Stimulated activated CD8-positive, alpha-beta memory T cell treated with anti-CD3 and anti-CD28 coated beads, Interleukin-7, amount 100 ng/mL, for 48 hours (primary cell): Measurements from ENCODE around the gene TBC1D22A.

Source experiments
- DNase-seq, 2 donors: peaks; one replicate each; pipeline ENCODE4 v3.0.0-alpha.2; 2020; ENCODE audit warnings: low read depth in 1 of 2; ENCODE audit errors: extremely low read depth in 1 of 2

TBC1D22A gene

GRCh38 chr22:46752286-46752987, 10.0 kb upstream of the TBC1D22A start:
- DNase-seq, result no peak

GRCh38 chr22:46752988-46753310, 9.5 kb upstream of the TBC1D22A start:
- no peak for DNase-seq

GRCh38 chr22:46753360-46753759, 9.1 kb upstream of the TBC1D22A start:
- no peak for DNase-seq

- DNase-seq, result no peak
These were observed 8.7 kb upstream of the TBC1D22A start for GRCh38 chr22:46753761-46754109.

- DNase-seq, result no peak
These were observed 8.2 kb upstream of the TBC1D22A start for GRCh38 chr22:46754110-46754799.

GRCh38 chr22:46754826-46755225, 7.6 kb upstream of the TBC1D22A start:
- DNase-seq, result no peak

- DNase-seq, result no peak
These were observed 6.9 kb upstream of the TBC1D22A start for GRCh38 chr22:46755525-46755924.

GRCh38 chr22:46756097-46756496, 6.4 kb upstream of the TBC1D22A start:
- no peak for DNase-seq

GRCh38 chr22:46757104-46757503, 5.3 kb upstream of the TBC1D22A start:
- DNase-seq, result no peak

GRCh38 chr22:46758121-46758520, 4.3 kb upstream of the TBC1D22A start:
- no peak for DNase-seq

- no peak for DNase-seq
These were observed 3.6 kb upstream of the TBC1D22A start for GRCh38 chr22:46758867-46759290.

GRCh38 chr22:46761017-46761416, 1.4 kb upstream of the TBC1D22A start:
- no peak for DNase-seq

GRCh38 chr22:46761539-46762237, 762 bp upstream of the TBC1D22A start:
- DNase-seq, result no peak

- no peak for DNase-seq
These were observed 728 bp downstream of the TBC1D22A start for GRCh38 chr22:46763051-46763705.

- no peak for DNase-seq
These were observed 1.8 kb downstream of the TBC1D22A start for GRCh38 chr22:46764140-46764680.

- DNase-seq, result no peak
These were observed 2.5 kb downstream of the TBC1D22A start for GRCh38 chr22:46764779-46765485.

GRCh38 chr22:46766611-46767010, 4.2 kb downstream of the TBC1D22A start:
- DNase-seq, result no peak

GRCh38 chr22:46767249-46767985, 5.0 kb downstream of the TBC1D22A start:
- no peak for DNase-seq

GRCh38 chr22:46769191-46769675, 6.8 kb downstream of the TBC1D22A start:
- DNase-seq, result no peak

- DNase-seq, result no peak
These were observed 7.3 kb downstream of the TBC1D22A start for GRCh38 chr22:46769706-46770105.
